GM23248 (cell line): ENCODE results near the gene SLTM.

Experiments used
- EZH2 ChIP-seq: fragments of 200-600 bp; sonication (generic); IDR thresholded peaks from 2 replicates; pipeline ENCODE4 v1.6.1; 2018; ENCODE audit warnings: antibody characterized with exemption, mild to moderate bottlenecking; ENCODE audit not compliant: insufficient read depth, poor library complexity, severe bottlenecking
- EZH2phosphoT487 ChIP-seq: fragments of 200-600 bp; sonication (generic); IDR thresholded peaks from 2 replicates; pipeline ENCODE4 v1.6.1; 2018; ENCODE audit warnings: antibody characterized with exemption, moderate library complexity, mild to moderate bottlenecking, low read depth; ENCODE audit not compliant: insufficient read depth

DNA sequence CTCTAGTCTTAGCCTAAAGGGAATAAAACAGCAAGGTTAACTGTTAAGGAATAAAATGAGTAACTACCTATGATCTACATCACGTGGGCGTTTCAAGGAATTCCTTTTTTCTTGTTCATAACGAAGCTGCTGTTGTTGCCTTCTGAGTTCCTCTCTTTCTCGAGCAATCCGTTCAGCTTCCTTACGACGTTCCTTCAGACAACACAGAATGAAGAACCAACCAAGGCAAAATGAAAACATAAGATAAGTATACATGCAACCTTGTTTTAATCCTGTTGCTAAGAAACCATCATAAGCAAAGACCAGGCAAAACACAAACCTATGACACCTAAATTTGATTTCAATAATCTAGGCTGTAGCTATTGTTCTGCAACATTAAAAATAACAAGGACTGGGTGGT lies 44.1 kb downstream of the SLTM start:
- TF ChIP-seq EZH2 (no peak), EZH2phosphoT487 (no peak)
